K562 (cell line): ENCODE data around the gene CCDC87. TPM values are rescaled to one million over a fixed set of nuclear protein-coding genes. Genes with fewer than 3 reads are reported as not detected.

Experiments used
- ATF7 ChIP-seq: fragments of 450-650 bp; IDR thresholded peaks from 2 replicates; pipeline ENCODE4 v1.7.1; 2014; ENCODE audit warnings: mild to moderate bottlenecking, moderate library complexity
- HLTF ChIP-seq: fragments of 450-650 bp; IDR thresholded peaks from 2 replicates; pipeline ENCODE4 v1.6.1; 2016
- ILK ChIP-seq: fragments of 450-650 bp; IDR thresholded peaks from 2 replicates; pipeline ENCODE4 v1.6.1; 2016; ENCODE audit warnings: missing genetic modification characterization, low read depth, mild to moderate bottlenecking, missing compliant biosample characterization, moderate library complexity, borderline replicate concordance
- MCM5 ChIP-seq: fragments of 450-650 bp; IDR thresholded peaks from 2 replicates; pipeline ENCODE4 v1.6.1; 2016; ENCODE audit warnings: low read depth
- MIER1 ChIP-seq: fragments of 450-650 bp; IDR thresholded peaks from 2 replicates; pipeline ENCODE4 v1.6.1; 2016; ENCODE audit warnings: antibody characterized with exemption, mild to moderate bottlenecking, low read depth
- MTA1 ChIP-seq: fragments of 450-650 bp; IDR thresholded peaks from 2 replicates; pipeline ENCODE4 v1.6.1; 2017; ENCODE audit warnings: borderline replicate concordance
- NCOA2 ChIP-seq, 2 experiments: fragments of 450-650 bp; IDR thresholded peaks; 2 replicates each; pipeline ENCODE4 v1.6.1; 2018; ENCODE audit warnings: mild to moderate bottlenecking in 2 of 2, moderate library complexity in 1 of 2; ENCODE audit not compliant: partially characterized antibody in 2 of 2
- NCOA6 ChIP-seq: fragments of 450-650 bp; IDR thresholded peaks from 2 replicates; pipeline ENCODE4 v1.6.1; 2017; ENCODE audit warnings: mild to moderate bottlenecking
- NR2C2 ChIP-seq, 2 experiments: fragments of 200-800 bp in 1 of 2; sonication (Bioruptor generic) in 1 of 2; sonication (generic) in 1 of 2; formaldehyde crosslinking in 1 of 2; IDR thresholded peaks; 2 replicates each; pipeline versions ENCODE4 v1.6.1 to v1.8.0; 2016 to 2022; ENCODE audit warnings: mild to moderate bottlenecking in 1 of 2, missing compliant biosample characterization in 1 of 2, missing genetic modification characterization in 1 of 2, missing genetic modification reagents in 1 of 2
- POLR2B ChIP-seq: fragments of 450-650 bp; IDR thresholded peaks from 2 replicates; pipeline ENCODE4 v1.6.1; 2018; ENCODE audit warnings: low read depth; ENCODE audit not compliant: partially characterized antibody
- RB1 ChIP-seq: fragments of 450-650 bp; IDR thresholded peaks from 2 replicates; pipeline ENCODE4 v1.6.1; 2017; ENCODE audit warnings: low read depth, mild to moderate bottlenecking
- ZC3H8 ChIP-seq: fragments of 450-650 bp; IDR thresholded peaks from 2 replicates; pipeline ENCODE4 v1.6.1; 2017
- ZFP1 ChIP-seq: fragments of 450-650 bp; formaldehyde crosslinking; IDR thresholded peaks from 2 replicates; pipeline ENCODE4 v1.4.0; 2020; ENCODE audit warnings: mild to moderate bottlenecking, mixed read lengths
- ZNF436 ChIP-seq: fragments of 250-450, 450-650 bp; sonication (Bioruptor Pico); formaldehyde crosslinking; IDR thresholded peaks from 2 replicates; pipeline ENCODE4 v1.7.0; 2020; ENCODE audit warnings: mild to moderate bottlenecking
- ZNF57 ChIP-seq: fragments of 450-650 bp; formaldehyde crosslinking; IDR thresholded peaks from 2 replicates; pipeline ENCODE4 v1.4.0; 2020; ENCODE audit warnings: mild to moderate bottlenecking, moderate library complexity
- polyA plus RNA-seq, 8 experiments: library from polyadenylated mRNA; depleted of rRNA in 4 of 8; stranded (reverse) in 5 of 8; unstranded in 3 of 8; fragments of >200 nt; fragmentation: Nextera tagmentation in 2 of 8; fragmentation: Illumina TruSeq in 1 of 8; extraction: Ambion mirVana in 2 of 8; extraction: Trizol in 1 of 8; gene quantifications; 2 replicates each; pipeline versions ENCODE4 v1.2.1 to v1.2.3, GENCODE V29; 2011 to 2014; ENCODE audit warnings: inconsistent platforms in 1 of 8, missing spikeins in 1 of 8
- total RNA-seq, 7 experiments: library from RNA; depleted of rRNA in 6 of 7; stranded (reverse); fragments of >200 nt in 6 of 7; fragmentation: Illumina TruSeq in 2 of 7; extraction: Trizol in 2 of 7; gene quantifications; 2 replicates each; pipeline versions ENCODE4 v1.2.1 to v1.2.3, GENCODE V29; 2011 to 2021; ENCODE audit warnings: low replicate concordance in 1 of 7
- TF ChIP-seq, protein P1 (sequence below): fragments of 250-450 bp; sonication (Bioruptor Pico); IDR thresholded peaks from 2 replicates; pipeline ENCODE4 v1.4.0; 2020; ENCODE audit warnings: mild to moderate bottlenecking, moderate library complexity
- TF ChIP-seq, protein P2 (sequence below): sonication (generic); formaldehyde crosslinking; IDR thresholded peaks from 2 replicates; pipeline ENCODE4 v1.8.0; 2022; ENCODE audit warnings: mild to moderate bottlenecking, missing genetic modification reagents
- TF ChIP-seq, protein P3 (sequence below): fragments of 250-450 bp; sonication (Bioruptor Pico); IDR thresholded peaks from 2 replicates; pipeline ENCODE4 v1.8.0; 2021; ENCODE audit warnings: mild to moderate bottlenecking, moderate library complexity
- TF ChIP-seq, protein P4 (sequence below): sonication (generic); formaldehyde crosslinking; IDR thresholded peaks from 2 replicates; pipeline ENCODE4 v1.8.1; 2022; ENCODE audit warnings: missing genetic modification reagents
- TF ChIP-seq, protein P5 (sequence below): fragments of 450-650 bp; IDR thresholded peaks from 2 replicates; pipeline ENCODE4 v1.6.1; 2016; ENCODE audit warnings: low read depth, mild to moderate bottlenecking, moderate library complexity

The CCDC87 gene
- total and polyA plus RNA-seq, 9 of the 15 experiments (the other 6 are each of a cell fraction or from before 2014, with no cell fraction given): 0.03 to 0.44 (median 0.15) TPM; not detected in 1

DNA sequence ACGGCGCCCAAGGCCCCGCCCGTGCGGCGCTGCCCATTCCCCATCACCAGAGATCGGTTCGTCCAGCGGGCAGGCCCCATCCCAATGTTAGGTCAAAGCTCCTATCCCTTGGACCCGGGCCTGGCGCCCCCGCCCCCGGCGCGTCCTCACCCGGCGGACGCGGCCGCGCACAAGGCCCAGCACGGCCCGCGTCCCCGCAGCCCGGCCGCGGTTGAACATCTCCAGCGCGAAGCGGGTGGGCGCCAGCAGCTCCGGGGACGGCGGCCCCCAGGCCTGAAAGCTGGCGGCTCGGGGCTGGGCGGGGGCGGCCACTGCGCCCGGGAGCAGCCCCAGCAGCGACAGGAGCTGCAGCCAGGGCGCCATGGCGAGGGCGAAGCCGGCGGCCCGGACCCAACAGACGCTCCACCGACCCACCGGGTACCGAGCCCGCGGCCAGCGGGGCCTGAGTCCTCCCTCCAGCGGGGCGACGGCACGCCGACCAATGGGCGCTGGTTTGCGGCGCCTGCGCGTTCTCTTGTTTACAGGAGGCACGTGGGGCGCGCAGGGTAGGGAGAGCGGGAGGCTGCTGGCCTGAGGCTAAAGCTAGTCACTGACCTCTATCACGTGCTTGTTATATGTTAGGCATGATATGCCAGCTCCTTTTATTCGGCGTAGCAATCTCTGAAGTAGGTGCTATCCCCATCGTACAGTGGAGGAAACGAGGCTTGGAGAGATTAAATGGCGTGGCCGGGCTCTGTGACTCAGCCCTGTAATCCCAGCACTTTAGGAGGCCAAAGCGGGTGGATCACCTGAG lies 24.5 kb downstream of the CCDC87 start, which contains the start of gene CTSF (continued):
- TF ChIP-seq NCOA2 (IDR thresholded peaks at IDR 0.05; ENCODE audit: partially characterized antibody in 2 of 2) (no peak), POLR2B (no peak), ZFP1 (no peak), ATF7 (peak; percentile 36; the same call in 1 of the 2 replicates), NR2C2 (CRISPR knock-in tag; IDR thresholded peaks at IDR 0.05) (0 out of 2 replicates have a peak, but pooled peaks have one; percentile 37), NR2C2 (tag; IDR thresholded peaks at IDR 0.05) (peak; percentile 71), MCM5 (no peak), ZC3H8 (no peak), MIER1 (no peak), NCOA6 (no peak), ZNF57 (CRISPR knock-in tag) (no peak), ZNF436 (CRISPR knock-in tag) (no peak), ILK (tag) (no peak), RB1 (peak; percentile 70; the same call in 1 of the 2 replicates), MTA1 (no peak), HLTF (no peak)
- TF ChIP-seq, protein P1, sequence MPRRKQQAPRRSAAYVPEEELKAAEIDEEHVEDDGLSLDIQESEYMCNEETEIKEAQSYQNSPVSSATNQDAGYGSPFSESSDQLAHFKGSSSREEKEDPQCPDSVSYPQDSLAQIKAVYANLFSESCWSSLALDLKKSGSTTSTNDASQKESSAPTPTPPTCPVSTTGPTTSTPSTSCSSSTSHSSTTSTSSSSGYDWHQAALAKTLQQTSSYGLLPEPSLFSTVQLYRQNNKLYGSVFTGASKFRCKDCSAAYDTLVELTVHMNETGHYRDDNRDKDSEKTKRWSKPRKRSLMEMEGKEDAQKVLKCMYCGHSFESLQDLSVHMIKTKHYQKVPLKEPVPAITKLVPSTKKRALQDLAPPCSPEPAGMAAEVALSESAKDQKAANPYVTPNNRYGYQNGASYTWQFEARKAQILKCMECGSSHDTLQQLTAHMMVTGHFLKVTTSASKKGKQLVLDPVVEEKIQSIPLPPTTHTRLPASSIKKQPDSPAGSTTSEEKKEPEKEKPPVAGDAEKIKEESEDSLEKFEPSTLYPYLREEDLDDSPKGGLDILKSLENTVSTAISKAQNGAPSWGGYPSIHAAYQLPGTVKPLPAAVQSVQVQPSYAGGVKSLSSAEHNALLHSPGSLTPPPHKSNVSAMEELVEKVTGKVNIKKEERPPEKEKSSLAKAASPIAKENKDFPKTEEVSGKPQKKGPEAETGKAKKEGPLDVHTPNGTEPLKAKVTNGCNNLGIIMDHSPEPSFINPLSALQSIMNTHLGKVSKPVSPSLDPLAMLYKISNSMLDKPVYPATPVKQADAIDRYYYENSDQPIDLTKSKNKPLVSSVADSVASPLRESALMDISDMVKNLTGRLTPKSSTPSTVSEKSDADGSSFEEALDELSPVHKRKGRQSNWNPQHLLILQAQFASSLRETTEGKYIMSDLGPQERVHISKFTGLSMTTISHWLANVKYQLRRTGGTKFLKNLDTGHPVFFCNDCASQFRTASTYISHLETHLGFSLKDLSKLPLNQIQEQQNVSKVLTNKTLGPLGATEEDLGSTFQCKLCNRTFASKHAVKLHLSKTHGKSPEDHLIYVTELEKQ: no peak
- TF ChIP-seq, protein P2, sequence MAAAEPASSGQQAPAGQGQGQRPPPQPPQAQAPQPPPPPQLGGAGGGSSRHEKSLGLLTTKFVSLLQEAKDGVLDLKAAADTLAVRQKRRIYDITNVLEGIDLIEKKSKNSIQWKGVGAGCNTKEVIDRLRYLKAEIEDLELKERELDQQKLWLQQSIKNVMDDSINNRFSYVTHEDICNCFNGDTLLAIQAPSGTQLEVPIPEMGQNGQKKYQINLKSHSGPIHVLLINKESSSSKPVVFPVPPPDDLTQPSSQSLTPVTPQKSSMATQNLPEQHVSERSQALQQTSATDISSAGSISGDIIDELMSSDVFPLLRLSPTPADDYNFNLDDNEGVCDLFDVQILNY (CRISPR knock-in tag): no peak
- TF ChIP-seq, protein P3, sequence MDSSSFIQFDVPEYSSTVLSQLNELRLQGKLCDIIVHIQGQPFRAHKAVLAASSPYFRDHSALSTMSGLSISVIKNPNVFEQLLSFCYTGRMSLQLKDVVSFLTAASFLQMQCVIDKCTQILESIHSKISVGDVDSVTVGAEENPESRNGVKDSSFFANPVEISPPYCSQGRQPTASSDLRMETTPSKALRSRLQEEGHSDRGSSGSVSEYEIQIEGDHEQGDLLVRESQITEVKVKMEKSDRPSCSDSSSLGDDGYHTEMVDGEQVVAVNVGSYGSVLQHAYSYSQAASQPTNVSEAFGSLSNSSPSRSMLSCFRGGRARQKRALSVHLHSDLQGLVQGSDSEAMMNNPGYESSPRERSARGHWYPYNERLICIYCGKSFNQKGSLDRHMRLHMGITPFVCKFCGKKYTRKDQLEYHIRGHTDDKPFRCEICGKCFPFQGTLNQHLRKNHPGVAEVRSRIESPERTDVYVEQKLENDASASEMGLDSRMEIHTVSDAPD (CRISPR knock-in tag): no peak
- TF ChIP-seq, protein P4, sequence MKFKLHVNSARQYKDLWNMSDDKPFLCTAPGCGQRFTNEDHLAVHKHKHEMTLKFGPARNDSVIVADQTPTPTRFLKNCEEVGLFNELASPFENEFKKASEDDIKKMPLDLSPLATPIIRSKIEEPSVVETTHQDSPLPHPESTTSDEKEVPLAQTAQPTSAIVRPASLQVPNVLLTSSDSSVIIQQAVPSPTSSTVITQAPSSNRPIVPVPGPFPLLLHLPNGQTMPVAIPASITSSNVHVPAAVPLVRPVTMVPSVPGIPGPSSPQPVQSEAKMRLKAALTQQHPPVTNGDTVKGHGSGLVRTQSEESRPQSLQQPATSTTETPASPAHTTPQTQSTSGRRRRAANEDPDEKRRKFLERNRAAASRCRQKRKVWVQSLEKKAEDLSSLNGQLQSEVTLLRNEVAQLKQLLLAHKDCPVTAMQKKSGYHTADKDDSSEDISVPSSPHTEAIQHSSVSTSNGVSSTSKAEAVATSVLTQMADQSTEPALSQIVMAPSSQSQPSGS (CRISPR knock-in tag): no peak
- TF ChIP-seq, protein P5, sequence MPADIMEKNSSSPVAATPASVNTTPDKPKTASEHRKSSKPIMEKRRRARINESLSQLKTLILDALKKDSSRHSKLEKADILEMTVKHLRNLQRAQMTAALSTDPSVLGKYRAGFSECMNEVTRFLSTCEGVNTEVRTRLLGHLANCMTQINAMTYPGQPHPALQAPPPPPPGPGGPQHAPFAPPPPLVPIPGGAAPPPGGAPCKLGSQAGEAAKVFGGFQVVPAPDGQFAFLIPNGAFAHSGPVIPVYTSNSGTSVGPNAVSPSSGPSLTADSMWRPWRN: peak; percentile 81
